ENCODE results near the gene AKAP8.

GRCh38 chr19:15394426-15394825, 14.8 kb upstream of the AKAP8 start:
- TF ChIP-seq CTCF (IDR thresholded peaks at IDR 0.05) (no peak), POLR2A (IDR thresholded peaks at IDR 0.05) (no peak)

Data from esophagus squamous epithelium (tissue), 4 donors.